GM19397 (cell line): ENCODE measurements around the gene CPSF7.
A peak's percentile ranks its signal among the peaks of the same experiment; 100 is the strongest.

Experiments used
- ATAC-seq: cut with Tn5 transposase; IDR thresholded peaks from one replicate; pipeline ENCODE4 v1.9.1; 2021; ENCODE audit warnings: mild to moderate bottlenecking, moderate library complexity; ENCODE audit not compliant: unreplicated experiment

The CPSF7 gene

DNA sequence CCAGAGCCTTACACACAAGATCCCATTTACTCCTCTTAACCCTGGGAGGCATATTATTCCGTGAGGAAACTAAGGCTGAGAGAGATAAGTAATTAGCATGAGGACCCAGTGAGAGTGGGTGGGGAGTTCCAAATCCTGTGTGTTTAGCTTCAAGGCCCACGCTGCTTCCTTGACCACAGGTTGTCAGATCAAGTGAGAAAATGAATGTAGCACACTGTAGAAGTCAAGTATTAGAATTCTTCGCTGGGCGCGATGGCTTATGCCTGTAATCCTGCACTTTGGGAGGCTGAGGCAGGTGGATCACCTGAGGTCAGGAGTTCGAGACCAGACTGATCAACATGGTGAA, 71.9 kb downstream of the CPSF7 start:
- no peak for ATAC-seq

DNA sequence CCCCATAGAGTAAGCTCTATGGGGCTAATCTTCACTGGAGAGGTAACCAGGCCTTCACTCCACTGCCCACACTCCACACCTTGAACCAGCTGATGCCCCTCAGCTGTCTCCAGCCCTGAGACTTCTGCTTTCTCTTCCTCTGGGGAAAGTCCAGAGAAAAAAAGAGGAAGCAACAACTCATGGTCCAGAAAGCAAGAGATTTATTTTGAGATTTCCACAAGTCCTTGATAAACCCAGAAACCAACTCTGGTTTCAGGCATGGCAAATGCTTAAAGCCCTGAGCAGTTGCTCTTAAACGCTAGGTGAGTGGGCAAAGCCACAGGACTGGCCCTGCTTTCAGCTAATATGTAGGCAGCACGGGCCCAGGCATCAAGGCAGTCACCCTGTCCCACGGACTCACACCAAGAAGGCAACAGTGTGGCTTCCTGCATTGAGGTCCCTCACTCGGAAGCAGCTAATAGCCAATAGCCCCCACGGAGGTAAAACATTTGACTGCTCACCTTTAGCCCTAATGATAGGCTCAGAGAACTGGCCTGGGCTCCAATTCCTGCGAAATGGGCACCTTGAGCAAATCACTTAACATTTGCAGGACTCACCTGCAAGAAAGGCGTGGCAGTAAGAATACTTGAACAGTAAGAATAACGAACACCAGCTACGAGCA, 72.4 kb downstream of the CPSF7 start:
- peak; percentile 44 for ATAC-seq

DNA sequence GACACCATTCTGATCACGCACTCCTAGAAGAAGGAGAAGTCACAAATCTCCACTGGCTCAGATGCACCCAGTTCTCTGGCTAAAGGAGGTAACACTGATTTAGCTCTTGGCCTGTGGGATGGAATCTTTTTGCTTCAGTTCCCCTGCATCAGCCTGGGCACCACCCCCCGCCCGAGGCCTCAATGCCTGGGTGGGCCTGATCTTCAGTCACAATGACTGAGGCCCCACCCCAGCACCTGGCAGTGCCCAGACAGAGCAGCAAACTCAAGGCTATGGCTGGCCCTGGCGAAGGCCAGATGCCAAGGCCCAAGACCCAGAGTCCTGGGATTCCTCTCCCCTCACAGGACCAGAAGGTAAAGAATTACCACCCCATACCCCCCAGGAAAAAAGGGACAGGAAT, 73.1 kb downstream of the CPSF7 start:
- no peak for ATAC-seq

DNA sequence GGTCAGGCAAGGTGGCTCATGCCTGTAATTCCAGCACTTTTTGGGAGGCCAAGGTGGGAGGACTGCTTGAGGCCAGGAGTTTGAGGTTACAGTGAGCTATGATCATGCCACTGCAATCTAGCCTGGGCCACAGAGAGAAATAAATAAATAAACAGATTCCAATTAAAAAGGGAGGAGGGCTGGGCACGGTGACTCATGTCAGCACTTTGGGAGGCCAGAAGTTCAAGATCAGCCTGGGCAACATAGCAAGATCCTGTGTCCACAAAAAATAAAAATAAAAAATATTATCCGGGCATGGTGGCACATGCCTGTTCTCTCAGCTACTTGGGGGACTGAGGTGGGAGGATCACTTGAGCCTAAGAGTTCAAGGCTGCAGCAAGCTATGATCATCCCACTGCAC, 75.6 kb downstream of the CPSF7 start:
- ATAC-seq = no peak

DNA sequence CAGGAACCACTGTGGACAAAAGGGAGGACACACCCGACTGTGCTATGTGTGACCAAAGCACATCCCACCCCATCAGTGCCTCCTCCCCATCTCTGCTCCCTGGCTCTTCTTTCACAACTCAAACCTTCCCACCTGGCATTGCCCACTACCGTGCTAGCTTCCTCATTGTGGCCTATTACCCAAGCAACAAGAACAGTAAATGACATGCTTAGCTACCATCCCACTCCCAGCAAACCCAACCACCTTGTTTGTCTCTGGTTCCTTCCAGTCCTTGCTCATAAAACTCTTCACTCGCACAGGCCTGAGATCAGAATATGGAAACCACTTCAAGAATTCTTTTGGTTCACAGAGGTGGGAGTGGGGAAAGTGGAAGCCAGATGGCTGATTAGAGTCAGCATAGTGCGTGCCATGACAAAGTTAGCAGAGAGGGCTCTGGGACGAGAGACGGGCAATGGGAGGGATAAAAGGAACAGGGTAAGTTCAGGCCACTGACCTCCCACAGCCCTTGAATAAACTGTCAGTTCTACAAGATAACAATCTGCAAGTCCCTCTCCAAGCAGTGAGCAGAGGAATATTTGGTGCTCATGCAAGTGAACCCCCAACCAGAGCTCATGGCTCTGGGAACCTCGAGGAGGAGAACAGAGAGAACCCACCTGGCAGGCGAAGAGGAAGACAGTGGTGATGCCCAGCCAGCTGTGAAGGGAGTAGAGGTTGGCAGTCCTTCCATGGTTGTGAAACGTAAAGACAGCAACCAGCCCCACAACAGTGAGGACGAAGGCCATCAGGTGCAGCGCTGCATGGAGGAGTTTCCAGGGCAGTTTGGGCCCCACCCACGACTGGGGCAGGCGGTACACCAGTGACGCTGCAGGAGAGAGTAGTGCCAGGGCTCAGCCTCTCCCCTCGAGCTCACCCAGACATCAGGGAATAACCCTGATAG, 76.4 kb downstream of the CPSF7 start:
- no peak for ATAC-seq
